ENCODE data around the gene CEP295NL.
A peak's percentile ranks its signal among the peaks of the same experiment; 100 is the strongest.

CEP295NL gene

DNA sequence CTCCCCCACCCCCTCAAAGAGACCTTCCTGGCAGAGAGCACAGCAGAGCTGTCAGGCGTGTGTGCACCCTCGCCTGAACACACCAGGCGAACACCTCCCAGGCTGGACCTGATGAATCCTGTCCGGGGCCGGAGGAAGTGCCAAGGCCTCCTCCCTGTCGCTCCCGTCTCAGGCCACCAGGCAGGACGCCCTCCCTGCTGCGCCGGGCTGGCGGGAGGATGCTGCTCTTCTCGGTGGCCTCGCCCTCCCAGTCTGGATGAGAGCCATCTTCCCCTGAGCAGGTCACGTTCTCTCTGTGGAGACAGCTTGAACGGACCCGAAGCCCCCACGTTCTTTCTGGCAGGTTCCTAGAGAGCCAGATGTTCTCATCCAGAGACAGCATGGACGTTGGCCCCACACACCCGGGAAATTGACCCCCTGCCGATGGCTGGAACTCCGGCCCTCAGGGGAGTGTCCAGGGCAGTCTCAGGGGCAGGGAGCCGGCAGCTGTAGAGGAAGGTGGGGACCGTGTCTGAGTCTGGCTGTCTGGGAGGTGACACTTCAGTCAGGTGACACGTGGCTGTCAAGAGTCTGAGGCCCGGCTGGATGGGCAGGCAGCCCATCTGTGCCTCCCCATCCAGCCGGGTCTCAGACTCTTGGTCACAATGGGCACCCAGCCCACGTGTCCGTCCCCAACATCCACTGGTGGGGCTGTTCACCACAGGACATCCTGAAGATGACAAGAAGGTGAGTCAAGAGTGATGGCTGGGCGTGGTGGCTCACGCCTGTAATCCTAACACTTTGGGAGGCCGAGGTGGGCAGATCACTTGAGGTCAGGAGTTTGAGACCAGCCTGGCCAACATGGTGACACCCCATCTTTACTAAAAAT is 27.1 kb upstream of the CEP295NL start:
- H3K27ac ChIP-seq (ENCODE audit: low read depth, low read length) = no peak overlapping the region
- no peak overlapping the region for H3K4me3 ChIP-seq (ENCODE audit: low read depth in 1 of 5, low read length in 5 of 5)
- H3K9me3 ChIP-seq (ENCODE audit: control insufficient read depth in 5 of 5, low read length in 5 of 5) = no peaks in the 10 kb centered on the region
- peaks cover 5 to 38% (median 30%) of the 10 kb centered on the region in 5 donors for H3K4me1 ChIP-seq (ENCODE audit: control insufficient read depth in 5 of 5, insufficient read depth in 5 of 5, low read length in 5 of 5)
- H3K27me3 ChIP-seq (ENCODE audit: control insufficient read depth in 5 of 5, insufficient read depth in 4 of 5, low read length in 5 of 5) = no peaks in the 10 kb centered on the region
- peak overlapping the region in 1 of 5 donors; percentile 30 for H3K9ac ChIP-seq (ENCODE audit: low read length in 5 of 5)
- no peaks in the 10 kb centered on the region for H3K36me3 ChIP-seq (ENCODE audit: control insufficient read depth in 5 of 5, insufficient read depth in 5 of 5, low read length in 5 of 5)

- Histone ChIP-seq H3K27ac (ENCODE audit: low read depth, low read length) (peak overlapping the region; percentile 93), H3K36me3 (ENCODE audit: control insufficient read depth in 5 of 5, insufficient read depth in 5 of 5, low read length in 5 of 5) (no peaks in the 10 kb centered on the region), H3K27me3 (ENCODE audit: control insufficient read depth in 5 of 5, insufficient read depth in 4 of 5, low read length in 5 of 5) (no peaks in the 10 kb centered on the region), H3K9me3 (ENCODE audit: control insufficient read depth in 5 of 5, low read length in 5 of 5) (no peaks in the 10 kb centered on the region), H3K9ac (ENCODE audit: low read length in 5 of 5) (peak overlapping the region in 4 of 5 donors; percentile 64 to 82 (median 76)), H3K4me1 (ENCODE audit: control insufficient read depth in 5 of 5, insufficient read depth in 5 of 5, low read length in 5 of 5) (peaks cover 9 to 48% (median 41%) of the 10 kb centered on the region in 5 donors), H3K4me3 (ENCODE audit: low read depth in 1 of 5, low read length in 5 of 5) (peak overlapping the region in 4 of 5 donors; percentile 55 to 71 (median 58))
Observed at GRCh38 chr17:78925662-78926555, 22.9 kb upstream of the CEP295NL start.

DNA sequence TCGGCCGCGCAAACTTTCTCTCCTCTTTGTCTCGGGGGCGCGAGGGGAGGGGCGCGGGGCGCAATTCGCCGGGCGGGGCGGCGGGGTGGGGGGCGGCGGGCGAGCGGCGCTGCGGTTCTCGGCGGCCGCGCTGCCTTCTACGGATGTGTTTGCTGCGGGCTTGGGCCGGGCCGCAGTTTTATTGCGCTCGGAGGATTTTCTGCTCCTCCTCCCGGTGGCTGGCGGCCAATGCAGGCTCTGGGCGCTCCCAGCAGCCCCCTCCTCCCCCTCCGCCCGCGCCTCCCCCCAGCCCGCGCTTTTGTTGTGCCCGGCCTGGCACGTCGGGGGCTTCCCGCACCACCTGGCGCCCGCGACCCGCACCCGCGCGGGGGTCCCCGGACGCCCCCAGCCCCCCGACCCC is 22.2 kb upstream of the CEP295NL start, which contains the start of gene TIMP2:
TSS of gene TIMP2 (minus strand) at position 154 of the 400 bp plus-strand sequence. CDS start 299 bp downstream, outside the sequence.
- peak within 1 kb of the TSS; percentile 60 to 88 (median 74) for H3K4me3 ChIP-seq (ENCODE audit: low read depth in 1 of 5, low read length in 5 of 5)
- H3K9me3 ChIP-seq (ENCODE audit: control insufficient read depth in 5 of 5, low read length in 5 of 5) = no peaks in the 10 kb centered on the region
- peaks cover 10 to 55% (median 48%) of the 10 kb centered on the region in 5 donors for H3K4me1 ChIP-seq (ENCODE audit: control insufficient read depth in 5 of 5, insufficient read depth in 5 of 5, low read length in 5 of 5)
- H3K9ac ChIP-seq (ENCODE audit: low read length in 5 of 5) = peak within 1 kb of the TSS in 4 of 5 donors; percentile 71 to 88 (median 80)
- H3K36me3 ChIP-seq (ENCODE audit: control insufficient read depth in 5 of 5, insufficient read depth in 5 of 5, low read length in 5 of 5) = no peaks in the 10 kb centered on the region
- peak within 1 kb of the TSS; percentile 93 for H3K27ac ChIP-seq (ENCODE audit: low read depth, low read length)
- H3K27me3 ChIP-seq (ENCODE audit: control insufficient read depth in 5 of 5, insufficient read depth in 4 of 5, low read length in 5 of 5) = no peaks in the 10 kb centered on the region

- Histone ChIP-seq H3K27ac (ENCODE audit: low read depth, low read length) (peak overlapping the region; percentile 81), H3K4me1 (ENCODE audit: control insufficient read depth in 5 of 5, insufficient read depth in 5 of 5, low read length in 5 of 5) (peaks cover 14 to 56% (median 50%) of the 10 kb centered on the region in 5 donors), H3K4me3 (ENCODE audit: low read depth in 1 of 5, low read length in 5 of 5) (peak overlapping the region; percentile 60 to 88 (median 74)), H3K9ac (ENCODE audit: low read length in 5 of 5) (peak overlapping the region in 4 of 5 donors; percentile 66 to 88 (median 74)), H3K9me3 (ENCODE audit: control insufficient read depth in 5 of 5, low read length in 5 of 5) (no peaks in the 10 kb centered on the region), H3K27me3 (ENCODE audit: control insufficient read depth in 5 of 5, insufficient read depth in 4 of 5, low read length in 5 of 5) (no peaks in the 10 kb centered on the region), H3K36me3 (ENCODE audit: control insufficient read depth in 5 of 5, insufficient read depth in 5 of 5, low read length in 5 of 5) (peaks cover 0 to 2% (median 0%) of the 10 kb centered on the region in 5 donors)
Observed at GRCh38 chr17:78924481-78925151, 21.6 kb upstream of the CEP295NL start.

GRCh38 chr17:78923660-78924453 is 20.9 kb upstream of the CEP295NL start:
- no peaks in the 10 kb centered on the region for H3K27me3 ChIP-seq (ENCODE audit: control insufficient read depth in 5 of 5, insufficient read depth in 4 of 5, low read length in 5 of 5)
- no peaks in the 10 kb centered on the region for H3K9me3 ChIP-seq (ENCODE audit: control insufficient read depth in 5 of 5, low read length in 5 of 5)
- H3K9ac ChIP-seq (ENCODE audit: low read length in 5 of 5) = peak overlapping the region; percentile 26 to 88 (median 67)

DNA sequence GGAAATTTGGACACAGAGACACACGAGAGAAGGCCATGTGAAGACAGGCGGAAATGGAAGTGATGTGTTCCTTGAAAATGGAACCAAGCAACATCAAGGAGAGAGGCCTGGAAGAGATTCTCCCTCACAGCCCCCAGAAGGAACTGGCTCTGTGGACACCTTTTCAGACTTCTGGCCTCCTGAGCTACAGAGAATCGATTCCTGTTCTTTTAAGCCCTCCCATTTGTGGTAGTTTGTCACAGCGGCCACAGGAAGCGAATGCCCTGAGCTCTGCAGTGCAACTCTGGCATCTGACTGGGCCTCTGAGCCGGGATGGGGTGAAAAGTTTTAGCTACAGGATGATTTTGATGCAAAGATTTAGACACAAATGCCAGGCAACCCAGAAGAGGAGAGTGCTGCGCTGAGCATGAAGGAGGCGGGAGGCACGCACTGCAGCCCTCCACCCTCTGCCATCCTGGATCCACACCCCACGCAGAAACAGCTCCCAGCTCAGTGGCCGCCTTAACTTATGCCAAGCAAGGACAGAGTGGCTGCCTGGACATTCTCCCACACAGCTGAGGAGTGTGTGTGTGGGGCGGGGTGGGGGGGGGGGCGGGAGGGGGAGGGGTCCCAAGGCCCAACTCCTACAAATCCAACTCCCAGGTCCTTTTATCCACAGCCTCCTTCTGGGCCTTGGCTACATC is 20.0 kb upstream of the CEP295NL start:
- Histone ChIP-seq H3K9me3 (ENCODE audit: control insufficient read depth in 5 of 5, low read length in 5 of 5) (no peaks in the 10 kb centered on the region), H3K27me3 (ENCODE audit: control insufficient read depth in 5 of 5, insufficient read depth in 4 of 5, low read length in 5 of 5) (no peaks in the 10 kb centered on the region), H3K4me3 (ENCODE audit: low read depth in 1 of 5, low read length in 5 of 5) (peak overlapping the region; percentile 47 to 88 (median 72)), H3K27ac (ENCODE audit: low read depth, low read length) (peak overlapping the region; percentile 81), H3K36me3 (ENCODE audit: control insufficient read depth in 5 of 5, insufficient read depth in 5 of 5, low read length in 5 of 5) (peaks cover 0 to 2% (median 0%) of the 10 kb centered on the region in 5 donors), H3K4me1 (ENCODE audit: control insufficient read depth in 5 of 5, insufficient read depth in 5 of 5, low read length in 5 of 5) (peaks cover 16 to 71% (median 64%) of the 10 kb centered on the region in 5 donors), H3K9ac (ENCODE audit: low read length in 5 of 5) (peak overlapping the region in 3 of 5 donors; percentile 58 to 88 (median 81))

More at GRCh38 chr17:78923660-78924453, 20.9 kb upstream of the CEP295NL start:
- H3K27ac ChIP-seq (ENCODE audit: low read depth, low read length) = peak overlapping the region; percentile 81
- H3K4me3 ChIP-seq (ENCODE audit: low read depth in 1 of 5, low read length in 5 of 5) = peak overlapping the region; percentile 60 to 88 (median 74)
- peaks cover 16 to 62% (median 55%) of the 10 kb centered on the region in 5 donors for H3K4me1 ChIP-seq (ENCODE audit: control insufficient read depth in 5 of 5, insufficient read depth in 5 of 5, low read length in 5 of 5)
- peaks cover 0 to 2% (median 0%) of the 10 kb centered on the region in 5 donors for H3K36me3 ChIP-seq (ENCODE audit: control insufficient read depth in 5 of 5, insufficient read depth in 5 of 5, low read length in 5 of 5)

DNA sequence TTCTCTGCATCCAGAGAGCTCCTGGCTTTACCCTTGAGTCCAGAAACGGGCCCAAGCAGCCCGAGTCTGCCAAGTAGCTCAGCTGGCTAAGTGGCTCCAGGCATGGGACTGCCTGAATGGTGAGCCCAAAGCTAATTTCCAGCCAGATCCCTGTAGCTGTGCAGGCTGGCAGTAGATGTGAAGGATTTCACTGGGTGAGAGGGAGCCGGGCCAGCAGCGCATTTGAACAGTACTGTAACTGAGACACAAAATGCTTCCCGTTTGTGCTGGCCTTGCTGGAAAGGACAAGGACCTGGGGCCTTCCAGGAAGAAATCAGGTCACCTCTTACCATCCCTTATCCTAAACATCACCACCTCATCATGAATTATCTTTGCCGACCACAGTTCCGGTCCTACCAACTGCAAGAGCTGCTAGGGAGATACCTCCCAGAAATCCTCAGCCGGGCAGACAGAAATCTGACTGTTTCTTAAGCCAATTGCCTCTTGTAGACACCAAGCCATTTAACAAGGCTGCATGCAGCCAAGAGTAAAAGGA is 18.5 kb upstream of the CEP295NL start:
- no peaks in the 10 kb centered on the region for H3K27me3 ChIP-seq (ENCODE audit: control insufficient read depth in 5 of 5, insufficient read depth in 4 of 5, low read length in 5 of 5)
- peak overlapping the region; percentile 63 for H3K27ac ChIP-seq (ENCODE audit: low read depth, low read length)
- H3K36me3 ChIP-seq (ENCODE audit: control insufficient read depth in 5 of 5, insufficient read depth in 5 of 5, low read length in 5 of 5) = peaks cover 0 to 2% (median 0%) of the 10 kb centered on the region in 5 donors
- no peaks in the 10 kb centered on the region for H3K9me3 ChIP-seq (ENCODE audit: control insufficient read depth in 5 of 5, low read length in 5 of 5)
- peaks cover 22 to 83% (median 75%) of the 10 kb centered on the region in 5 donors for H3K4me1 ChIP-seq (ENCODE audit: control insufficient read depth in 5 of 5, insufficient read depth in 5 of 5, low read length in 5 of 5)
- peak overlapping the region in 2 of 5 donors; percentile 22 to 48 for H3K4me3 ChIP-seq (ENCODE audit: low read depth in 1 of 5, low read length in 5 of 5)
- H3K9ac ChIP-seq (ENCODE audit: low read length in 5 of 5) = peak overlapping the region in 1 of 5 donors; percentile 16

- H3K27ac ChIP-seq (ENCODE audit: low read depth, low read length) = peak overlapping the region; percentile 63
- peak overlapping the region in 1 of 5 donors; percentile 1 for H3K4me3 ChIP-seq (ENCODE audit: low read depth in 1 of 5, low read length in 5 of 5)
- no peaks in the 10 kb centered on the region for H3K9me3 ChIP-seq (ENCODE audit: control insufficient read depth in 5 of 5, low read length in 5 of 5)
- no peaks in the 10 kb centered on the region for H3K27me3 ChIP-seq (ENCODE audit: control insufficient read depth in 5 of 5, insufficient read depth in 4 of 5, low read length in 5 of 5)
- peak overlapping the region in 3 of 5 donors; percentile 24 to 43 (median 39) for H3K9ac ChIP-seq (ENCODE audit: low read length in 5 of 5)
- H3K4me1 ChIP-seq (ENCODE audit: control insufficient read depth in 5 of 5, insufficient read depth in 5 of 5, low read length in 5 of 5) = peaks cover 29 to 85% (median 80%) of the 10 kb centered on the region in 5 donors
- H3K36me3 ChIP-seq (ENCODE audit: control insufficient read depth in 5 of 5, insufficient read depth in 5 of 5, low read length in 5 of 5) = peaks cover 0 to 2% (median 0%) of the 10 kb centered on the region in 5 donors
Observed at GRCh38 chr17:78920528-78920927, 17.5 kb upstream of the CEP295NL start.
